ENCODE data around the gene PLCD4.

PLCD4 gene

DNA sequence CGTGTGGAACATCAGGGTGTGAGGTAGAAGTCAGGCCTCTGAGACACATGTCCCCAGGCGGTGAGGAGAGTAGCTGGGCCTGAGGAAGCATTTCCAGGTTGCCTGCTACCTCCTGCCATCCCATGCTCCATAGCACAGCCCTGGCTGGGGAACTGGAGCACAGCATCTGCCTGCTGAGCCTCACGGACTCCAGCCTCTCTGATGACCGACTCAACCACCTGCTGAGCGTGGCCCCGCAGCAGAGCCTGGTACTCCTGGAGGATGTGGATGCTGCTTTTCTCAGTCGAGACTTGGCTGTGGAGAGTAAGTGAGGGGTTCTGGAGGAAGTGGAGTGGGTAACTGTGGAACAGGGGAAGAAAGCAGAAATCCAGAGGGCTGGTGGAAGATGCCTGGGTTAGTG, 54.7 kb downstream of the PLCD4 start:
- no peak overlapping the region for H3K4me3 ChIP-seq (ENCODE audit: low read depth, low read length)

DNA sequence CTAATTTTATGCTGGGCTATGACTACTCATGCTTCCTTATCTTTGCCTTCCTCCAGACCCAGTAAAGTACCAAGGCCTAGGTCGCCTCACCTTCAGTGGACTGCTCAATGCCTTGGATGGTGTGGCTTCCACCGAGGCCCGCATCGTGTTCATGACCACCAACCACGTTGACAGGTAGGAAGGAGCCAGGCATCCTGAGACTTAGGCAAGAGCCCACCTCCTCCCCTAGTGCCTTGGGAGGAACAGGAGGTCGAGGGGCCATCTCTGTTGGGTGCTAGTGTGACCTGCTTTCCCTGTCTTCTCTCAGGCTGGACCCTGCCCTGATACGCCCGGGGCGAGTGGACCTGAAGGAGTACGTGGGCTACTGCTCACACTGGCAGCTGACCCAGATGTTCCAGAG, 55.1 kb downstream of the PLCD4 start:
- no peak overlapping the region for H3K4me3 ChIP-seq (ENCODE audit: low read depth, low read length)

GRCh38 chr2:218663901-218664300, 56.2 kb downstream of the PLCD4 start:
- no peak overlapping the region for H3K4me3 ChIP-seq (ENCODE audit: low read depth, low read length)

GRCh38 chr2:218664653-218665052, 57.0 kb downstream of the PLCD4 start:
- no peak overlapping the region for H3K4me3 ChIP-seq (ENCODE audit: low read depth, low read length)

DNA sequence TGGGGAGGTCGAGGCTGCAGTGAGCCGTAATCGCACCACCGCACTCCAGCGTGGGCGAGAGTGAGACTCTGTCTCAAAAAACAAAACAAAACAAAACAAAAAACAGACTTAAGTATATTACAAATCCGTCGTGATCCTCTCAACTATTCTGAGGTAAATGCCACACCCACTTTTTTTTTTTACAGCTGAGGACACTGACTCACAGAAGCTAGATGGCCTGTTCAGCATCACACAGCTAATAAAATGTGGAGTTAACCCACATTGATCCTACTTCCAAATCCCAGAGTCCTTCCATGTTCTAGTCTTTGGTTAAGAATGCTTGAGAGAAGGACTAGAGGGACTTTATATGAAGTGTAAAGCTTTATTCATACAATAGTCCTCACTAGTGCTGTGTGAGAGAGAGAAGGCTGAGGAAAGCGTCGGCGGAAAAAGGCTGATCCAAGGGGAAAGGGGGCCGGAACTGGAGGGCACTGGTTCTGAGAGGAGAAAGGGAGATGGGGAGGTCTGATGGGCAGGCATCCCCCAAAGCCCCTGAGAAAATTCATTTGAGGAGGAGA, 63.5 kb downstream of the PLCD4 start:
- H3K4me3 ChIP-seq (ENCODE audit: low read depth, low read length) = peak overlapping the region; percentile 93

DNA sequence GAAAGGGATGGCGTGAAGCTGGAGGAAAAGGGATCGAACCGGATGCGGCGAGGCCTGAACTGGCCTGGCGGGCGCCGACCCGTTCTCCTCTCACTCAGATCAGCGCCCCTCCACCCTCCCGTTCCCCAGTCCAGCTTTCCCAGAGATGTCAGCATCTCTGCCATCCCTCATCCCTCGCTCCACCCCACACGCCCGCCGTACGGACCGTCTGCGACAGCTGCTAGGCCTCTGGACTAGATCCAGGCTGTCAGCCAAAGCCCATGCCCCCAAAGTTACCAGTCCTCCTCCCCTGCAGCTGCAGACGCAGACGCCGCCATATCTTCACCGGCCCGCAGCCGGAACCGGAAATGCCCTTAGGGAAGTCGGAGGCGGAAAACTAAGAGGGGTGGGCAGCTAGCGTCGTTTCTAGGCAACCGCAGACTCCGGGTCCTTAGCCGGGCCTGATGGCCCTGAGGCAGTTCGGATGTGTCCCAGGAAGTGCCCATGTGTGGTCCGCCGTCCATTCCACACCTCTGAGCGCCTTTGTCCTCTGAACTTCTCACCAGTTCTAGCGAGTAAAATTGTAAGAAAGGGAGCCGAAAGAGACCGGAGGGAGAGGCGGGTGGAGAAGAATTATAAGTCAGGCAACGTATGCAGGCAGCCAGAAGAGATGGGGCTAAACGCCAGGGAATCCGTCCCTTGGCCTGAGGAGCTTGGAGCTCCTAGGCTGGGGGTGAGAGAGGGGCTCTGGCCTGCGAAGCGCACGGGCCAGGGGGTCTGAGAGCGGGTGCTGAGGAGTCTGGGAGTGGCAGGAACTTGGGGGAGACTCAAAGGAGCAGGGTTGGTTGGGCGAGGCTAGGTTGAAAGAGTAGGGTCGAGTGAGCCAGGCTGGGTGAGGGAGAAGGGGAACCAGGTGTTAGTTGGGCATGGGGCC, 64.2 kb downstream of the PLCD4 start, which contains the start of the genes RNF25 and STK36:
RNF25 (minus strand) TSS at position 349 of the 913 bp plus-strand sequence; CDS start at position 317, 32 bp downstream.
STK36 (plus strand) TSS at position 433 of the 913 bp plus-strand sequence. CDS start 744 bp downstream, outside the sequence.
- H3K4me3 ChIP-seq (ENCODE audit: low read depth, low read length) = peak within 1 kb of the TSS; percentile 93

GRCh38 chr2:218679119-218679518, 71.4 kb downstream of the PLCD4 start:
- H3K4me3 ChIP-seq (ENCODE audit: low read depth, low read length) = no peak overlapping the region

DNA sequence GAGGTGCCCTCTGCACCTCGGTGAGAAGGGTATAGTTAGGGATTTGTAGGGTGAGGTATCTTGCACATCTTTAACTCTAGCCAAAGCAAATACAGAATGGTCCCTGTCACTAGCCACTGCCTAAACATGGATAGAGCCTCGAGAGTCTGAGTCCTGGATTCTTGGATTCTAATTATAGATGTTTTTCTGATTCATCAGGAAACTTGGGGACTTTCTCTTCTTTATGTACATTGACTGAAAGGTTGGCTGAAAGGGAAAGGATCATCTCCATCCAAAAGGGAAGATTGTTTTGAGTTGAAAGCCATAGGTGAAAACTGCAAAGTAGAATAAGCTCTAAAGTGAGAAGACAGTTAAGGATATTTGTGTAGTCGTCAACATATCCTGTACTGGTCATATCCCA, 72.4 kb downstream of the PLCD4 start:
- no peak overlapping the region for H3K4me3 ChIP-seq (ENCODE audit: low read depth, low read length)

All from iPS-11a (cell line).